PC-9 (cell line): Measurements from ENCODE around the gene STK24.

Source experiments
- EZH2 ChIP-seq: fragments of 200-600 bp; sonication (generic); IDR thresholded peaks from 2 replicates; pipeline ENCODE4 v1.8.0; 2017; ENCODE audit warnings: antibody characterized with exemption, low read depth
- TF ChIP-seq, protein P1 (sequence below): fragments of 200-600 bp; sonication (generic); conservative IDR thresholded peaks from 2 replicates; pipeline ENCODE4 v1.6.1; 2017; ENCODE audit warnings: mixed run types, antibody characterized with exemption, mild to moderate bottlenecking, moderate library complexity

DNA sequence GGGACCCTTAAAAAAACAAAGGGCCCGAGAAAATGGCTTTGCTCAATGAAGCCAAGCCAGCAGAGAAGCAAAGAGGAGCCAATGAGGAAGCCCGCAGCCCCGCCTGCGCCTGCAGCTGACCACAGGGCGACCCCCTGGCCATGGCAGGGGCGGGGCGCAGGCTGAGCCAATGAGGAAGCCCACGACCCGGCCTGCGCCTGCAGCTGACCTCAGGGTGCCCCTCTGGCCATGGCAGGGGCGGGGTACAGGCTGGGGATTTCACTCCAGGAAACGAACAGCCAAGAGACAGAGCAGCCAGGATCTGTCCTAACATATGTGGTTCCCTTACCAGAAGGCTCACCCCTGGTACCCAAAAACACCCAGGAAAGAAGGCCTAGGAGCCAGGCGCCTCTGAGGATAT is 101.4 kb downstream of the STK24 start:
- TF ChIP-seq, protein P1, sequence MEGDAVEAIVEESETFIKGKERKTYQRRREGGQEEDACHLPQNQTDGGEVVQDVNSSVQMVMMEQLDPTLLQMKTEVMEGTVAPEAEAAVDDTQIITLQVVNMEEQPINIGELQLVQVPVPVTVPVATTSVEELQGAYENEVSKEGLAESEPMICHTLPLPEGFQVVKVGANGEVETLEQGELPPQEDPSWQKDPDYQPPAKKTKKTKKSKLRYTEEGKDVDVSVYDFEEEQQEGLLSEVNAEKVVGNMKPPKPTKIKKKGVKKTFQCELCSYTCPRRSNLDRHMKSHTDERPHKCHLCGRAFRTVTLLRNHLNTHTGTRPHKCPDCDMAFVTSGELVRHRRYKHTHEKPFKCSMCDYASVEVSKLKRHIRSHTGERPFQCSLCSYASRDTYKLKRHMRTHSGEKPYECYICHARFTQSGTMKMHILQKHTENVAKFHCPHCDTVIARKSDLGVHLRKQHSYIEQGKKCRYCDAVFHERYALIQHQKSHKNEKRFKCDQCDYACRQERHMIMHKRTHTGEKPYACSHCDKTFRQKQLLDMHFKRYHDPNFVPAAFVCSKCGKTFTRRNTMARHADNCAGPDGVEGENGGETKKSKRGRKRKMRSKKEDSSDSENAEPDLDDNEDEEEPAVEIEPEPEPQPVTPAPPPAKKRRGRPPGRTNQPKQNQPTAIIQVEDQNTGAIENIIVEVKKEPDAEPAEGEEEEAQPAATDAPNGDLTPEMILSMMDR: no peak
- TF ChIP-seq EZH2: no peak
